Gastrocnemius medialis (tissue), 4 donors: Measurements from ENCODE around the gene XXYLT1. TPM values are rescaled to one million over a fixed set of nuclear protein-coding genes. Genes with fewer than 3 reads are reported as not detected.

Experiments
- ATAC-seq, 2 donors: fragments of 150-250 bp; one replicate each; pipeline ENCODE4 v1.9.1; 2016
- DNase-seq, 2 donors: peaks; one replicate each; pipeline ENCODE4 v3.0.0-alpha.2; 2019
- H3K27ac ChIP-seq, 4 donors: fragments of 200-600 bp; sonication (generic); 1 replicate in 1 of 4; 2 replicates in 3 of 4; pipeline ENCODE4 v1.5.1; 2016 to 2018; ENCODE audit warnings: mild to moderate bottlenecking in 2 of 4, moderate library complexity in 1 of 4
- H3K27me3 ChIP-seq, 3 donors: fragments of 200-600 bp; sonication (generic) in 2 of 3; 1 replicate in 1 of 3; 2 replicates in 2 of 3; pipeline versions ENCODE4 v1.5.1 to v1.6.0; 2016 to 2019; ENCODE audit warnings: mild to moderate bottlenecking in 1 of 3, moderate library complexity in 1 of 3
- H3K36me3 ChIP-seq, 2 donors: fragments of 200-600 bp; sonication (generic) in 1 of 2; one replicate each; pipeline ENCODE4 v1.5.1; 2017 to 2018
- H3K4me1 ChIP-seq, 2 donors: fragments of 200-600 bp; sonication (generic) in 1 of 2; one replicate each; pipeline ENCODE4 v1.5.1; 2016 to 2017; ENCODE audit warnings: mild to moderate bottlenecking in 2 of 2
- H3K4me3 ChIP-seq, 4 donors: fragments of 200-600 bp; sonication (generic) in 3 of 4; 1 replicate in 1 of 4; 2 replicates in 3 of 4; pipeline ENCODE4 v1.5.1; 2016 to 2019; ENCODE audit warnings: mild to moderate bottlenecking in 2 of 4
- H3K9me3 ChIP-seq, 3 donors: fragments of 200-600 bp; sonication (generic) in 2 of 3; 1 replicate in 1 of 3; 2 replicates in 2 of 3; pipeline ENCODE4 v1.5.1; 2016 to 2019
- CTCF ChIP-seq, 5 experiments: fragments of 450-650 bp in 3 of 5; fragments of 200-600 bp in 2 of 5; sonication (generic) in 2 of 5; IDR thresholded peaks in 4 of 5; conservative IDR thresholded peaks in 1 of 5; 1 replicate in 4 of 5; 2 replicates in 1 of 5; pipeline ENCODE4 v1.5.1; 2016 to 2019; ENCODE audit warnings: antibody characterized with exemption in 5 of 5, mild to moderate bottlenecking in 3 of 5, moderate library complexity in 3 of 5
- POLR2A ChIP-seq, 2 donors: fragments of 450-650 bp; IDR thresholded peaks; one replicate each; pipeline ENCODE4 v1.6.1; 2017; ENCODE audit warnings: antibody characterized with exemption in 2 of 2, mild to moderate bottlenecking in 2 of 2, moderate library complexity in 2 of 2
- in situ Hi-C, 4 donors: fragments of 200-750 bp; cut with MboI; loops; one replicate each; pipeline versions ENCODE4 v1.15.0 to v1.8.0; 2017; ENCODE audit warnings: low sequenced_read_pairs in 4 of 4
- intact Hi-C: fragments of 100-400 bp; cut with DNase I; formaldehyde crosslinking; loops from one replicate; pipeline ENCODE4 v1.15.1; 2023; ENCODE audit warnings: low total_unique reads
- total RNA-seq, 4 donors: library from RNA; depleted of rRNA; stranded (reverse); fragments of >200 nt; gene quantifications; one replicate each; pipeline versions ENCODE4 v1.1.0 to v1.2.3, GENCODE V29; 2016

Gene XXYLT1
- total RNA-seq, 4 donors from 2014 or later = 0.87 to 3.1 (median 1.3) TPM

GRCh38 chr3:195097331-195098255 is 173.4 kb downstream of the XXYLT1 start:
- DNase-seq = no peak

GRCh38 chr3:195096484-195097330 is 174.3 kb downstream of the XXYLT1 start:
- DNase-seq = no peak
- H3K27me3 ChIP-seq = no peaks in the 10 kb centered on the region
- no peak overlapping the region for H3K27ac ChIP-seq
- intact Hi-C loops (no loop called here), in situ Hi-C loops (no loop called here)
- H3K9me3 ChIP-seq = no peaks in the 10 kb centered on the region
- peaks cover 3 to 10% of the 10 kb centered on the region in 2 donors for H3K4me1 ChIP-seq
- no peak for ATAC-seq
- H3K36me3 ChIP-seq = no peaks in the 10 kb centered on the region
- H3K4me3 ChIP-seq = no peak overlapping the region
- TF ChIP-seq CTCF (IDR thresholded peaks at IDR 0.05 in 4 of 5, conservative IDR thresholded peaks at IDR 0.05 in 1 of 5) (no peak), POLR2A (IDR thresholded peaks at IDR 0.05) (no peak)

More at GRCh38 chr3:195097331-195098255, 173.4 kb downstream of the XXYLT1 start:
- in situ Hi-C loops = no loop called here
- intact Hi-C loops = no loop called here
- Histone ChIP-seq H3K27me3 (no peaks in the 10 kb centered on the region), H3K36me3 (no peaks in the 10 kb centered on the region), H3K27ac (no peak overlapping the region), H3K4me1 (peaks cover 9 to 15% of the 10 kb centered on the region in 2 donors), H3K9me3 (no peaks in the 10 kb centered on the region), H3K4me3 (no peak overlapping the region)
- TF ChIP-seq CTCF (IDR thresholded peaks at IDR 0.05 in 4 of 5, conservative IDR thresholded peaks at IDR 0.05 in 1 of 5) = no peak
- TF ChIP-seq POLR2A (IDR thresholded peaks at IDR 0.05) = no peak
- no peak for ATAC-seq

DNA sequence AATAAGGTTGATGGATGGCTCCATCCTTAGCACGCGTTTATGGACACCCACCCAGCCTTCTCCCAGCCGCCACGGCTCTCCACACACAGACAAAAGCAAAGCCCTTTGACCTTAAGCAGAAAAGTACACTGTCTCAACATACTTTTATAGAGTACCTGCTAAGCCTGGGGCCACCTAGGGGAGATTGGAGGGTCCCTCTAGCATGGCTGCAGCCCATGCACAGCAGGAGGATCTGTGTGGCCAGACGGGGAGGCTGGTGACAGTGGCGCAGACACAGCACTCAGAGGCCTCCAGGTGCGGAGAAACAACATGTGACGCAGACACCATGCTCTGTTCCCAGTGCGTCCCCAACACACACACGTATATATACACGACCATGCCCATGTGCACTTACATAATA is 174.9 kb downstream of the XXYLT1 start:
- Histone ChIP-seq H3K36me3 (no peaks in the 10 kb centered on the region), H3K9me3 (no peaks in the 10 kb centered on the region), H3K27me3 (no peaks in the 10 kb centered on the region), H3K27ac (no peak overlapping the region), H3K4me3 (no peak overlapping the region), H3K4me1 (peaks cover 3 to 10% of the 10 kb centered on the region in 2 donors)
- TF ChIP-seq POLR2A (IDR thresholded peaks at IDR 0.05) (no peak), CTCF (IDR thresholded peaks at IDR 0.05 in 4 of 5, conservative IDR thresholded peaks at IDR 0.05 in 1 of 5) (no peak)
- DNase-seq (no peak), ATAC-seq (no peak)
- in situ Hi-C loops = no loop called here
- intact Hi-C loops = no loop called here

- Histone ChIP-seq H3K4me3 (no peak overlapping the region), H3K36me3 (no peaks in the 10 kb centered on the region), H3K4me1 (peaks cover 3 to 10% of the 10 kb centered on the region in 2 donors), H3K27ac (no peak overlapping the region), H3K9me3 (no peaks in the 10 kb centered on the region), H3K27me3 (no peaks in the 10 kb centered on the region)
- in situ Hi-C loops (no loop called here), intact Hi-C loops (no loop called here)
- TF ChIP-seq POLR2A (IDR thresholded peaks at IDR 0.05) (no peak), CTCF (IDR thresholded peaks at IDR 0.05 in 4 of 5, conservative IDR thresholded peaks at IDR 0.05 in 1 of 5) (no peak)
- no peak for ATAC-seq
- no peak for DNase-seq
Observed at GRCh38 chr3:195095704-195096036, 175.3 kb downstream of the XXYLT1 start.
